SK-MEL-5 (cell line): ENCODE measurements around the gene ABCA12. TPM values are rescaled to one million over a fixed set of nuclear protein-coding genes. Genes with fewer than 3 reads are reported as not detected.

Experiments used
- DNase-seq: peaks from one replicate; pipeline ENCODE4 v3.0.0-alpha.2; 2016; ENCODE audit warnings: low read depth, low spot score
- in situ Hi-C: cut with HindIII; loops from 2 replicates; pipeline ENCODE4 v1.10.0; 2016; ENCODE audit warnings: low sequenced_read_pairs, high pct_unique_total_duplicates, low pct_unique_long_range_greater_than_20kb
- total RNA-seq: library from RNA; depleted of rRNA; stranded (reverse); fragments of >200 nt; shearing (Covaris generic); gene quantifications from 2 replicates; pipeline ENCODE4 v1.2.3, GENCODE V29; 2014

The ABCA12 gene
- total RNA-seq, 1 experiment from 2014 or later = not detected

DNA sequence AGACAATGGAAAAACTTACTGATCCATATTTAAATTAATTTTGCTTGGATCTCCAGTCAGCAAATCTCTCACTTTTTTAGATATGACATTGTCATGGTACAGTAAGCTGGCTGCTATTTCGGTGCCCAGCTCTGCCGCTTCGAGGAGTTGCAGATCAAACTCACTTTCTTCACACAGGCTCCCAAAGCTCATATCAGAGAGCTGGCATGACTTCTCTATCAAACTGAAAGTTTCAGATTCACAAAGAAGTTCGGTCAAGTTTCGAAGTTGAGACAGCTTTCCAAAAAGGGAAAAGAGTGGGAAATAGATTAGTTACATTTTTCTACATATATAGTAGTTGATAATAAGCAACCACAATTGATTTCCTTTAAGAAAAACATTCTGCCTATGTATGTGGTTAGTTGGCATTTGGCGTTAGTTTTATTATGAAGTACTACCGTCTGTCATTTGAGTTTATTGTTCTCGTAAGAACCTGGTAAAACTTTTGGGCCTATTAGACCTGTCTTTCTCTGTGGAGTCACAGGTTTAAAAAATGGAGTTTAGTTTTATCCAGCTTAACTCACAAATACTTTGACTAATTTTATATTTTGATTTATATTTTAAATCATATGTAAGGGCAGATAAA is 118.8 kb downstream of the ABCA12 start:
- no peak for DNase-seq
- in situ Hi-C loops = no loop called here

DNA sequence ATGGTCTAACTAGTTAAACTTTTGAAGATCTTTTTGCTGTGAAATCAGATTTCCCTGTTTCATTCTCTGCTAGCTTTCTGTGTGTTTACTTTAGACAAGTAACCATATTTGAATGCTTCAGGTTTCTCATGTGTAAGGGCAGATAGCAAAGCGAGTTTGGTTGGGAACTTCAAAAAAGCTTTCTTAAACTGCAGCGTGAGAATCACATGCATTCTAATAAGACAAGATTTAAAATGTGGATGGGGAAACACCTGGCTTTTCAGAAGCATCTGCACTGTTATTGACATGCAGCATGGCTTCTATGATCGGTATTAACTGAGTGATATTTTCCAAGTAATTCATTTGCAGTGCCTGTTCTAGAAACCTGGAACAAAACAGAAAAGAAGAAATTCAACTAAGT is 119.3 kb downstream of the ABCA12 start:
- in situ Hi-C loops = no loop called here
- DNase-seq = no peak

DNA sequence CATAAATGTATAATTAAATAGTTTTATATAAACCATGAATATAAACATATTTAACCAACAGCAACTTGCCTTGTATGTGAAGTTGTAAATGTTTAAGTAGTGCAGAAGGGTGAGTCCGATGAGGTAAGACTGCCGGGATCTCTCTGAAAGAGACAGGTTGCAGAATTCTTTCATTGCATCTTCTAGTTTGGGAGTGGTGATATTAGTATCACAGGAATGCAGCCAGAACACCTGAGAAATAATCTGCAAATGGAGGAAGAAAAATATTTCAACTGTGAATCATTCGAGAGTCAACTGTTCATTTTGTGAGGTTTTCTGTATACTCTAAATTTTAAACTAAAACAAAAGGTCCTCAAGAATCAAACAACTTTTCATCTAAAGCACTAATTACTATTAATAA is 123.0 kb downstream of the ABCA12 start:
- in situ Hi-C loops = no loop called here
- DNase-seq = no peak

DNA sequence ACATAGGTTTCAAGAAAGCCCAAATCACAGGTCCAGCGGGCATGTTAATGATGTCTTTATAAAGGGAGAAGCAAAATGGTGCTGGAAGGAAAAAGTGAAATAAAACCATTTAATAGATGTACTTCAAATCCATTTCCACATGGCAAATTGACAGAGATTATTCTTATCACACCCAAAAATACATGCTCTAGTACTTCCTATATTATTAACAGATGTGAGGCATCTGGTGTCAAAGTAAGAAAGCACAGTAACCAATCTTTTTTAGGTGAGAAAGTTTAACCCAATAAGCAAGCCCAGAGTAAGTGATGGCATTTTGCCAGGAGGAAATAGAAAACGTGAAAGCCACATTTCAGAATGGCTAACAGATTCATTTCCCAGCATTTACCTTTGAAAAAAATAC is 128.0 kb downstream of the ABCA12 start:
- DNase-seq = no peak
- in situ Hi-C loops = no loop called here

DNA sequence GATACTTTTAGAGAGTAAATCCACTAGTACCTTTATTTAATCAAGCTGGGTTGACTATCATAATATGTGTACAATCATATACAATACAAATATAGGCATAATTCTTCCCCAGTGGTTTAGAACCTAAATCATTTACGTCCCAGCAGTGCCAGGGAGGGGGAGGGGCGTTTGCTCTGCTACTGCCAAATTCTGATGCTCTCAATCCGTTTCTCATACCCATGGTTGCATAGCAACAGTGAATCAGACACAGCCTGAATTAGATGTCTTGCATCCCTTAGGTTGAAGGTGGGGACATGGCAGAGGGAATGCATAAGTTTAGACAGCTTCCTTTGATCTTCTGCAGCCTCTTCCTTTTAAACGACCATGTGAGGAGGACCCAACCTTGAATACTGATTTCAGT is 135.4 kb downstream of the ABCA12 start:
- in situ Hi-C loops = no loop called here
- DNase-seq = no peak

DNA sequence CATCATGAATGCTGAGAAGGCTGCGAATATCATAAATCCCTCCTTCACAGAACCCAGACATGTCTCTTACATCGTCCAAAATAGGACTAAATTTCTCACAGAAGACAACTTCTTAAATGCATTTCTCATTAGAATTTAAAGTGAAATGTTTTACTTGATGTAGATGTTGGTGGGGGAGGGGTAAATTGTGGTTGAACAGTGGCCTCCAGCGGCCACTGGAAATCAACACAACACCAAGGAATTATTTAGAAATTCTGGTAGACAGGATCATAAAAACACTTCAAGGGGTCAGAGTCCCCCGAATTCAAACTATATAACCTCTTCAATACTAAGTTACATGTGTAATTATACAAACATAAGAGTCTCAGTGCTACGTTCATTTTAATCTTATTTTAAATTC is 135.9 kb downstream of the ABCA12 start:
- in situ Hi-C loops = no loop called here
- peak; percentile 55 for DNase-seq

DNA sequence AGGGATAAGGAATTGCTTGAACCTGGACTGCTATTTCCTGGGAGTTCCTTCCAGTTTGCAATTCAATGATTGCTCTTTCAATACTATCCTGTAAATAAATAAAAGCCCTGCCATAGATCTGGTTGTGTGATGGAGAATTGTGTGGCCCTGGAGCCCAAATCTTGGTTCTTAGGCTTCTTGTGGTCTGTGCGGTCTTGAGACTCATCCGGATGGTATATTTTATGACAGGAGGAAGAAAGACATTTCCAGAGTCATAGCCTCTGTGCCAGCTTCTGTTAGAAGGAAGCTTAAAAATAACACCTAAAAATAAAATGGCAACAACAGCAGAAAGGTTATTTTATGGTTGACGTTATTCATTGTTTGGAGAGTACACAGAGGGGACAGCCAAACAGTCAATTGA is 137.7 kb downstream of the ABCA12 start:
- DNase-seq = no peak
- in situ Hi-C loops = no loop called here

DNA sequence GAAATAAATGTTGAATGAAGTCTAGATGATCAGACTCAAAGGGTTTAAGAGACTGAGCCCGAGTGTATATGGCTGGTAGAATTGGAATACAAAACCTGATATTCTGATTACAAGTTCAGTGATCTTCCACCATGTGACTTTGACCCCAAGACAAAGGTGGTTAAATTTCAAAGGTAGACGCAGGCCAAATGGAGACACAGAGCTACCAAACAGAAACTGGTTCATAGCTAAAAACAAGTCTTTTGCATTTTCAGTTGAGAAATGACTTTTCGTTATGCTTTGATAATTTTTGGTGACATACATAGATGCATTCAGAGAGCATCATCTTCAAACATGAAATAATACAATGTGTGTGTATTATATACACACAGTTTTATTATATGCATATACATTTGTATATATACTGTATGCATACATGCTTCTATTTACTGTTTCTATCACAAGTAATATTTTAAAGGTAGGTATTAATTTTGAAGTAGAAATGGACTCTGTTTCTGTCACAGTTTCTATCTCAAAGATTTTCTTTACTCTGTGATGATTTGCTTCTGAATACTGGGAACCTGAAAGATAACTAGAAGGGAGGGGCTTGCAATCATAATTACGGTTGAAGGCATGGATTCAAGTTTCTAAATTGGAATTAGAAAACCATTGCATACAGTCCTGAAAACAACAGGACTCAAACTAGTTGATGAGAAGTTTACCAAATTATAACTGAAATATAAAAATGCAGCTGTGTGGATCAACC is 142.3 kb downstream of the ABCA12 start:
- no peak for DNase-seq
- in situ Hi-C loops = no loop called here

DNA sequence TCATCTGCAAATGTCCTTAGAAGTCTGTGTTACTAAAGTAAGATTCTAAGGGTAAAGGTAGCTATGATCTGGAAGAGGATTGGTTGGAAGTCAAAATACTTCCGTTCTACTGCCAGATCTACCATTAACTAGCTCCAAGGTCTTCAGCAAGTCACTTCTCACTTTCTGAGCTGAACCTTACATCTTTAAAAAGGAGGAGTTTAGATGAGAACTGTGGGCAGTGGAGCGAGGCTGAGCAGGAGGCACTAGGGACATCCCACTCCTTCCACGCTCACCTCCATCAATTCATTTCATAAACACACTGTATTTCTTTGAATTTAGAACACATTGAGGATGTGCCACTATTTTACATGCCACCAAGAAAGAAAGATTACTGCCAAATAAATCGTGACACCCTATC is 143.0 kb downstream of the ABCA12 start:
- in situ Hi-C loops = no loop called here
- no peak for DNase-seq

DNA sequence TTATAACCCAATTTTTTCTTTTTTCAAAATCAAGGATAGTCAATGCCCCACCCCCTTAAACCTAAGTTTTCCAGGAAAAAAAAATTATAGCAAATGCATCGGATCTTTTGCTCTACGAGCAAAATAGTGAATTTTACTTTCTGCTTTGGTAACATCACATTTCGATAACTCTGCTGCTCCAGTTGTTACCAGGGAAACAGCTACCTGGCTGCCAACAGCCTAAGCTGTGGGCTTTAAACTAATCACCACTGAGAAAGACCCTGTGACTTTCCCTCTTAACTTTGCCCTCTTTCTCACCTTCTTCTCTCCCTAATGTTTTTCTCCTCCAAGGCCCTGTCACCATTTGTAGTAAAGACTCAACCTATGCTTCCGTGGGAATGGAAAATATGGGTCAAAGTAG is 145.5 kb downstream of the ABCA12 start:
- in situ Hi-C loops = no loop called here
- DNase-seq = no peak

DNA sequence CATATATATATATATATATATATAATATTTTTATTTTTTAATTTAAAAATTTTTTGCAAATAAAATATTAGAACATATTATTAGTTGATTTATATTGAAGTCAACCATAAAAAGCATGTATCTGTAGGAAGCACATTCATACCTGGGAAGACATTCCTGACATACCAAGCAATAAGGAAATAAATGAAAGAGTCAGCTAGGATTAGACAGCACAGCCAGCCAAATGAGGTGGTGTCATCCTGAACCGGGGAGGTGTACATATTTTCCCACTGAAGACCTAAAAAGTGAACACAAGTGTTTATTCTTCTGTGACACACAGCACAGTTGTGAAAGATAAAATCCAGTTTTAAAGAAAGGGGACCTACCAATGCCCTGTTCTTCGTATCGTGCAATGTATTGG is 149.2 kb downstream of the ABCA12 start:
- DNase-seq = no peak
- in situ Hi-C loops = no loop called here

DNA sequence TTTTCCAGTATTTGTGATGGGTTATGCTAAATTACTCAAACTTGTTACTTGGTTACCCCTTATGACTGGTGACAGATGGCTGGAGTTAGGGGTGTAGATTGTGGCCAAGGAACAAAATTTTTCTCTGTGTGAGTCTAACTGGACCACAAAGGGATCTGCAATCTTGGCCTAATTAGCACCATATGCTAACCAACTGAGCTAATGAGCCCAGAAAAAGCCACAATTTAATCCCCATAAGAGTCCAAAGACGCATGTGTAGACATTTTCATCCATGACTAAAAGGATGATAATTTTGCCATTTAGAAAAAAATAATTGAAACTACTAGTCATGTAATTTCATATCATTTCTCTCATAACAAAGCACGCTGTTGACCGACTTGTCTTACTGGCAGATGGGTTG is 151.2 kb downstream of the ABCA12 start:
- no peak for DNase-seq
- in situ Hi-C loops = no loop called here

DNA sequence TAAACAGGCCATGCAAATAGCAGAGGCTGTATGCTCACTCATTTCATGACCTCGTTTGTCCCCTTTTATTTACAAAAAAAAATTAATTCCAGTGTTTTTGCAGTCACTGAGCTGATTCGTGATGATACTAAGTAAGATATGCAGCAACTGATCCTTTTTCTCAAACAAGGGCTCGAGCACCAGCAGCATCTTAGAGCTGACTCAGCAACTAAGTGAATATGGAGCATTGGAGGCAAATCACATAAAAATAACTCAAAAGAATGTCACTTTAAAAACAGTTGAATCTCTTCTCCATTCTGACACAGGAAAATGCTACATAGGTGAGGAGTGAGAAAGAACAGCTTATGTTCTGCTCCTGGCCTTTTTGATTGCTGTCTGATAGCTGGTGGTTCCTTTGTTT is 152.8 kb downstream of the ABCA12 start:
- in situ Hi-C loops = no loop called here

DNA sequence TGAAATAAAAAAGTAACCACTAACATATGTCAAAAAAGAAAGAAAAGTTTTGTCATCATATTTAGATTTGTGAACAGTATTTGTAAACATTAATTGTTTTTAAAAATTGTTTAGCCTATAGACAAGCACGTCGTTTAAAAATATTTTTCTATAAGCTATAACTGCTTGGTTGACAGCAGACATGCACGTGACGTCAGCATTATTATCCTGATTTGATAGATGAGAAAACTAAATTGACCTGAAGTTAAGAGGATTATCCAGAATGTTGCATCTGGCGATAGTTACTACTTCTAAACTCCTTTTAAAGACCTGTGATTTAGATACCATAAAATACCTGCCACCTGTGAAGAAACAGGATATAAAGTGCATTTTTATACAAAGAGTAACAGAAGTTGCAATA is 172.0 kb downstream of the ABCA12 start:
- no peak for DNase-seq
- in situ Hi-C loops = no loop called here

More for the DNA sequence above, 152.8 kb downstream of the ABCA12 start:
- no peak for DNase-seq

DNA sequence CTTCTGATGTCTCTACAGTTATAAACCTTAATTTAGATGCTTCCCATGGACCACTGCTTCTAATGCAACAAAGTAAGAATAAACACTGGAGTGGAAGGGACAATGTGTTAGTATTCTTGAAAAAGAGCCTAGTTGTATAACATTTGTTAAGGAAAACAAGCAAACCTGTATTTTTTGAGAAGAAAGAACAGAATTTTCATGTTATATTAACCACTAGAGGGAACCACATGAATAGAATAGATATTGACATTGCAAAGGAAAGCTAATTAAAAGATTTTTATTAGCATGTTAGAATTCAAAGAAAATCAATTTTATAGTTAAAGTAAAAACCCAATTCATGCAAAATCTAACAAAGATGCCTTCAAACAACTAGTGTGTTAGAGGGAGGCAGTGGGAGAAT is 177.7 kb downstream of the ABCA12 start:
- peak; percentile 25 for DNase-seq
- in situ Hi-C loops = no loop called here

DNA sequence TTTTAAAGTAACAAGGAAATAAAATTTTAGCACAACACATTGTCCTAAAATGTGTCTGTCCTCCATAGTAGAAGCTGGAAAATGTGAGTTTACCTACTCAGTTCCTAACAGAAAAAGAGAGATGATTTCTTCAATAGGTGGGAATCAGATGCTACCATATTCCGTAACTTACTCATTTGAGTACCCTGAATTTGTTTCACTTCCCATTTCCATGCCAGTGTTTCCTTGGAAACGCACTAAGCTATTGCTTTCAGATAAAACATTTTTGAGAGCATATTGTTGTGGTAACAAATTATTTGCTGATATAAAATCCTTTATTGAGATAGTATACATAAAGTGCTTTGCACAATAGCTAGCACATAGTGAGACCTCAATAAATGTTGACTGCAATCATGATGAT is 191.5 kb downstream of the ABCA12 start:
- in situ Hi-C loops = no loop called here
- DNase-seq = no peak

DNA sequence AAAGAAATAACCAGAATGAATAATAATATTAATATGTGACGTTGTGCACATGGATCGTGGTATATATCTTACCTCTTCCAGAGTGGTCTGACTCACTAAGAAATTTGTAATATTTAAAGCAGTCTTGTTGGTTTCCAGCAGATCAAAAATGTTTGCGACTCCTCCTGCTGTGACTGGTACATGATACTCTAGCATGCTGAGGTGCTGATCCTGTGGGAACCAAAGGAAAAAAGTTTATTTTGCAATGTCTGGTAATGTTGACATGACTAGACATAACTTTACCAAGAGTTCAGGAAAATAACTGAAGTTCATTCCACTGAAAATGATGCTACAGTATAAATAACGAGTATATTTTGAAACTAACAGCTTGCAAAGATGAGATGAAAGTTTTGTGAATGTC is 204.4 kb downstream of the ABCA12 start:
- DNase-seq = no peak
- in situ Hi-C loops = no loop called here

DNA sequence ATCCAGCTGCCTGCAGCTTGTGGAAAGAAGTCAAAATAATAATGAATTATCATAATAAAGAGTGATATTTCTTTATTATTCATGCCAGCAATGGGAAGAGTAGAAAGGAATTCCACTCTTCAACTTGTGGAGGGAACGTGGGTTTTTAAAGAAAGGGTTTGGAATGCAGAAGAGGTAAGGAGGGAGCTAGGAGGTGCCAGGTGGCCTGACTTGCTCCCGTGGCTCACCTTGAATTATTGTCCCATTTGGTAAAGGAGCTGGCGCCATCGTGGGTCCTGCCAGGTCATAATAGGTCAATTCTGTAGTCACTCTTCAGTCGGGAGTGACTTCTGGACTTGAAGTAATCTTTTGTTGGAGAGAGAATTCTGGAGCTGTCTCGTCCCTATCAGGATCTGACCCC is 233.8 kb downstream of the ABCA12 start:
- in situ Hi-C loops = no loop called here
- DNase-seq = no peak

DNA sequence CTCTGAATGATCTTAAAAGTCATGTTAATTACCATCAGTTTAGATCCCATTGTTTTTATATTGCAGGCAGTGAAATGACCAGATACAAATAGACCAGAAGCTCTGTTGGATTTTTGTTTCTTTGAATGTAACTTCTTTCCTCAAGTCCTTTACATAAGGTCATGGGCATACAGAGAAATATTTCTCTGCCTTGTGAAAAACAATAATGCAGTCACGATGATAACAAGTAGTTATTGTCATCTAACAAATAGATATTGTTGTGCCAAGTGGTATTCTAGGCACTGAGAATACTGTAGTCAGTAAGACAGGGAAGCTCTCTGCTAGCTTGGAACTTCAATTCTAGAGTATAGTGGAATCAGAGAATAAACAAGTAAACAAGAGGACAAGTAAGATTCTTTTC is 234.2 kb downstream of the ABCA12 start:
- in situ Hi-C loops = no loop called here
- peak; percentile 77 for DNase-seq
